ENCODE measurements around the gene SUMO2. TPM values are rescaled to one million over a fixed set of nuclear protein-coding genes. Genes with fewer than 3 reads are reported as not detected.

SUMO2 gene
- total RNA-seq, 1 donor from 2014 or later: 449 TPM

DNA sequence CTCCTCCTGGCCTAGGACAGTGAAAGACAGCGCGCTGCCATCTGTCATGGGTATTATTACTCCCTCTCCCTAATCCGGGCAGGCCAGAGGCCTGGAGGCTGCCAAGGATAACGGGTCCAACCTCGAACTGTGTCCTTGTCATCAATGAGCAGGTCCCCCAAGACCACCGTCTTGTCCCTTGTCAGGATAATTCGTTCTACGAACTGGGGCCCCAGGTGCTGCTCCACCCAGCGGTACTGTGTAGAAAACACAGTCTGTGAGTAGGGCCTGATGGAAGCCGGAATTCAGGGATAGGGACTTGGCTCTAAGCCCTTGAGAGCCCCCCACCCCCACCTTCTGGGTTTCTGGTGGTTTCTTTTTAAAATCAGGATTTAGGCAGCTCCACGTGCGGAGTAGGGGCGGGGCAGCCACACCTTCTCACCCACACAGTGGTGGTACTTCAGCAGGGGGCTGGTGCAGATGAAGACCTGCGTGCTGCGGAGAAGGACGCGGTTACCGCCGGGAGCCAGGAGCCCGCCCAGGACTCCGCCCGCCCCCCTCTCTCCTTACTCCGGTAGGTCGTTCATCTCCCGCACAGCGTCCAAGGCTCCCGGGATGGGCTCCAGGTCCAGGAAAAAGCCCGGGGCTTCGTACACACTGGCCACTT is 52.0 kb downstream of the SUMO2 start:
- H3K4me3 ChIP-seq (ENCODE audit: insufficient read depth, low read depth, low read length): peak overlapping the region; percentile 73
- FAIRE-seq (no peak), DNase-seq (ENCODE audit: low read depth) (peak; percentile 39)
- peak overlapping the region; percentile 81 for H3K27ac Mint-ChIP-seq (ENCODE audit: unreplicated experiment)
- peaks cover 16% of the 10 kb centered on the region for H3K36me3 ChIP-seq (ENCODE audit: insufficient read depth, low read length)
- H3K4me1 Mint-ChIP-seq (ENCODE audit: low read depth, unreplicated experiment): peaks cover 6% of the 10 kb centered on the region
- H3K9me3 ChIP-seq (ENCODE audit: insufficient read depth, low read depth, low read length): no peaks in the 10 kb centered on the region
- H2AFZ ChIP-seq (ENCODE audit: low read depth, low read length): peak overlapping the region; percentile 96
- peak overlapping the region; percentile 88 for H3K4me2 ChIP-seq (ENCODE audit: low read length)
- peak overlapping the region; percentile 87 for H3K4me3 Mint-ChIP-seq (ENCODE audit: unreplicated experiment)
- TF ChIP-seq, protein P1, sequence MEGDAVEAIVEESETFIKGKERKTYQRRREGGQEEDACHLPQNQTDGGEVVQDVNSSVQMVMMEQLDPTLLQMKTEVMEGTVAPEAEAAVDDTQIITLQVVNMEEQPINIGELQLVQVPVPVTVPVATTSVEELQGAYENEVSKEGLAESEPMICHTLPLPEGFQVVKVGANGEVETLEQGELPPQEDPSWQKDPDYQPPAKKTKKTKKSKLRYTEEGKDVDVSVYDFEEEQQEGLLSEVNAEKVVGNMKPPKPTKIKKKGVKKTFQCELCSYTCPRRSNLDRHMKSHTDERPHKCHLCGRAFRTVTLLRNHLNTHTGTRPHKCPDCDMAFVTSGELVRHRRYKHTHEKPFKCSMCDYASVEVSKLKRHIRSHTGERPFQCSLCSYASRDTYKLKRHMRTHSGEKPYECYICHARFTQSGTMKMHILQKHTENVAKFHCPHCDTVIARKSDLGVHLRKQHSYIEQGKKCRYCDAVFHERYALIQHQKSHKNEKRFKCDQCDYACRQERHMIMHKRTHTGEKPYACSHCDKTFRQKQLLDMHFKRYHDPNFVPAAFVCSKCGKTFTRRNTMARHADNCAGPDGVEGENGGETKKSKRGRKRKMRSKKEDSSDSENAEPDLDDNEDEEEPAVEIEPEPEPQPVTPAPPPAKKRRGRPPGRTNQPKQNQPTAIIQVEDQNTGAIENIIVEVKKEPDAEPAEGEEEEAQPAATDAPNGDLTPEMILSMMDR (IDR thresholded peaks at IDR 0.05; ENCODE audit: insufficient read depth, low read depth, low read length): peak; percentile 44
- TF ChIP-seq EZH2 (IDR thresholded peaks at IDR 0.05; ENCODE audit: insufficient read depth, low read length): no peak
- no peaks in the 10 kb centered on the region for H3K27me3 ChIP-seq (ENCODE audit: insufficient read depth, low read length)
- H3K36me3 Mint-ChIP-seq (ENCODE audit: low read depth, unreplicated experiment): peaks cover 3% of the 10 kb centered on the region
- no peaks in the 10 kb centered on the region for H3K9me3 Mint-ChIP-seq (ENCODE audit: unreplicated experiment)
- peaks cover 15% of the 10 kb centered on the region for H4K20me1 ChIP-seq (ENCODE audit: insufficient read depth, low read length)
- peaks cover 24% of the 10 kb centered on the region for H3K79me2 ChIP-seq (ENCODE audit: insufficient read depth, low read length)
- H3K27ac ChIP-seq (ENCODE audit: low read depth, low read length): peak overlapping the region; percentile 63
- peaks cover 12% of the 10 kb centered on the region for H3K4me1 ChIP-seq (ENCODE audit: insufficient read depth, low read length)
- H3K9ac ChIP-seq (ENCODE audit: low read length): peak overlapping the region; percentile 89
- H3K27me3 Mint-ChIP-seq (ENCODE audit: low read depth, unreplicated experiment): no peaks in the 10 kb centered on the region

DNA sequence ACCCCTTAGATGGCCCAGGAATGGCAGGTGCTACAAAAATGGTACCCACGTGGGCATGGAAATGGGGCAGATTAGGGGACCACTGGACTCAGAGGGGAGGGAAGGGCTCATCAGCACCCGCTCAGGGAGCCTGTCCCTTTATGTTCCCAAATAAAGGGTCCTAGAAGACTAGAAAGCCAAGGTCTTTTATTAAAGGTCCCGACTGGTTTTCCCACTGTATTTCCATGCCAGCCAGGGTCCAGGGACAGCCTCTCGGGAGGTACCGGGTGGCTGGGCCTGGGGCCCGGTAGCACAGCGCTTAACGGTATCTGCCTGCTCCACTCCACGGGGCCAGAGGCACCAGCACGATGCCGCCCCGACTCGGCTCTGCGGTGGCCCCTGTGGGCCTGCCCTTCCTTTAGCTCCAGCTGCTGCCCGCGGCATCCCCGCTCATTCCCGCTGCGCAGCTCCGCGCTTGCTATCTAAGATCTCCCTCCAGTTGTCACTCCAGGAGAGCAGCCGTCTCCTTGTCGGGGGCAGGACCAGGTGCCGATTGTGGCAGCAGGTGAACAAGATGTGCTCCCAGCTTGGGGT is 52.6 kb downstream of the SUMO2 start:
- peak overlapping the region; percentile 88 for H3K4me2 ChIP-seq (ENCODE audit: low read length)
- H2AFZ ChIP-seq (ENCODE audit: low read depth, low read length): no peak overlapping the region
- H3K27ac ChIP-seq (ENCODE audit: low read depth, low read length): no peak overlapping the region
- peaks cover 24% of the 10 kb centered on the region for H3K79me2 ChIP-seq (ENCODE audit: insufficient read depth, low read length)
- peaks cover 12% of the 10 kb centered on the region for H3K4me1 ChIP-seq (ENCODE audit: insufficient read depth, low read length)
- no peak for DNase-seq (ENCODE audit: low read depth)
- peak overlapping the region; percentile 87 for H3K4me3 Mint-ChIP-seq (ENCODE audit: unreplicated experiment)
- no peak for TF ChIP-seq EZH2 (IDR thresholded peaks at IDR 0.05; ENCODE audit: insufficient read depth, low read length)
- TF ChIP-seq, protein P1 (IDR thresholded peaks at IDR 0.05; ENCODE audit: insufficient read depth, low read depth, low read length): no peak
- no peaks in the 10 kb centered on the region for H3K27me3 Mint-ChIP-seq (ENCODE audit: low read depth, unreplicated experiment)
- H3K9ac ChIP-seq (ENCODE audit: low read length): peak overlapping the region; percentile 89
- H3K27me3 ChIP-seq (ENCODE audit: insufficient read depth, low read length): no peaks in the 10 kb centered on the region
- peaks cover 3% of the 10 kb centered on the region for H3K36me3 Mint-ChIP-seq (ENCODE audit: low read depth, unreplicated experiment)
- H4K20me1 ChIP-seq (ENCODE audit: insufficient read depth, low read length): peaks cover 15% of the 10 kb centered on the region
- H3K4me1 Mint-ChIP-seq (ENCODE audit: low read depth, unreplicated experiment): peaks cover 6% of the 10 kb centered on the region
- H3K27ac Mint-ChIP-seq (ENCODE audit: unreplicated experiment): peak overlapping the region; percentile 81
- H3K9me3 Mint-ChIP-seq (ENCODE audit: unreplicated experiment): no peaks in the 10 kb centered on the region
- no peaks in the 10 kb centered on the region for H3K9me3 ChIP-seq (ENCODE audit: insufficient read depth, low read depth, low read length)
- H3K36me3 ChIP-seq (ENCODE audit: insufficient read depth, low read length): peaks cover 10% of the 10 kb centered on the region
- FAIRE-seq: no peak
- peak overlapping the region; percentile 73 for H3K4me3 ChIP-seq (ENCODE audit: insufficient read depth, low read depth, low read length)

DNA sequence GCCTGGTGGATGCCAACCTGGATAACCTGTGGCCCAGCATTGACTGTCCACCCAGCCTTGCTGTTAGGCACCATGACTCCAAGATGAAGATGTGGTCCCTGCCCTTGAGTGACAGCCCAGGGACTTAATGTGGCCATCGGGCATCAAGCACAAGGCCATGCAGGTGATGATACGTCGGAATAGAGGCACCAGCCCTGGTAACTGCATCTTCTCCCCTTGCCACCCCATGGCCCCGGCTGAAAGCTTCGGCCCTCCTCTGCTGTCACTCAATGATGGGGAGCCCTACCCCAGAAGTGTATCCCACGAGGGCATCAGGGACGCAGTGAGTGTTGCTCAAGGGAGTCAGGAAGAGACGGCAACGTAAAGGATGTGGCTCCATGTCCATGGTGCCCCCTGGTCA is 53.2 kb downstream of the SUMO2 start:
- Mint-ChIP-seq H3K4me1 (ENCODE audit: low read depth, unreplicated experiment) (peaks cover 8% of the 10 kb centered on the region), H3K9me3 (ENCODE audit: unreplicated experiment) (no peaks in the 10 kb centered on the region), H3K4me3 (ENCODE audit: unreplicated experiment) (no peak overlapping the region), H3K36me3 (ENCODE audit: low read depth, unreplicated experiment) (peaks cover 3% of the 10 kb centered on the region), H3K27ac (ENCODE audit: unreplicated experiment) (no peak overlapping the region), H3K27me3 (ENCODE audit: low read depth, unreplicated experiment) (no peaks in the 10 kb centered on the region)
- H3K36me3 ChIP-seq (ENCODE audit: insufficient read depth, low read length): peaks cover 6% of the 10 kb centered on the region
- FAIRE-seq (no peak), DNase-seq (ENCODE audit: low read depth) (no peak)
- H3K4me1 ChIP-seq (ENCODE audit: insufficient read depth, low read length): peaks cover 17% of the 10 kb centered on the region
- H2AFZ ChIP-seq (ENCODE audit: low read depth, low read length): no peak overlapping the region
- H4K20me1 ChIP-seq (ENCODE audit: insufficient read depth, low read length): peaks cover 15% of the 10 kb centered on the region
- TF ChIP-seq EZH2 (IDR thresholded peaks at IDR 0.05; ENCODE audit: insufficient read depth, low read length): no peak
- TF ChIP-seq, protein P1 (IDR thresholded peaks at IDR 0.05; ENCODE audit: insufficient read depth, low read depth, low read length): no peak
- H3K9ac ChIP-seq (ENCODE audit: low read length): no peak overlapping the region
- H3K9me3 ChIP-seq (ENCODE audit: insufficient read depth, low read depth, low read length): no peaks in the 10 kb centered on the region
- H3K27ac ChIP-seq (ENCODE audit: low read depth, low read length): no peak overlapping the region
- no peak overlapping the region for H3K4me2 ChIP-seq (ENCODE audit: low read length)
- no peaks in the 10 kb centered on the region for H3K27me3 ChIP-seq (ENCODE audit: insufficient read depth, low read length)
- peaks cover 24% of the 10 kb centered on the region for H3K79me2 ChIP-seq (ENCODE audit: insufficient read depth, low read length)
- H3K4me3 ChIP-seq (ENCODE audit: insufficient read depth, low read depth, low read length): no peak overlapping the region
